Measurements from ENCODE around the gene CDH8. TPM values are rescaled to one million over a fixed set of nuclear protein-coding genes. Genes with fewer than 3 reads are reported as not detected.

CDH8 gene
- total RNA-seq, 1 donor from 2014 or later: not detected

DNA sequence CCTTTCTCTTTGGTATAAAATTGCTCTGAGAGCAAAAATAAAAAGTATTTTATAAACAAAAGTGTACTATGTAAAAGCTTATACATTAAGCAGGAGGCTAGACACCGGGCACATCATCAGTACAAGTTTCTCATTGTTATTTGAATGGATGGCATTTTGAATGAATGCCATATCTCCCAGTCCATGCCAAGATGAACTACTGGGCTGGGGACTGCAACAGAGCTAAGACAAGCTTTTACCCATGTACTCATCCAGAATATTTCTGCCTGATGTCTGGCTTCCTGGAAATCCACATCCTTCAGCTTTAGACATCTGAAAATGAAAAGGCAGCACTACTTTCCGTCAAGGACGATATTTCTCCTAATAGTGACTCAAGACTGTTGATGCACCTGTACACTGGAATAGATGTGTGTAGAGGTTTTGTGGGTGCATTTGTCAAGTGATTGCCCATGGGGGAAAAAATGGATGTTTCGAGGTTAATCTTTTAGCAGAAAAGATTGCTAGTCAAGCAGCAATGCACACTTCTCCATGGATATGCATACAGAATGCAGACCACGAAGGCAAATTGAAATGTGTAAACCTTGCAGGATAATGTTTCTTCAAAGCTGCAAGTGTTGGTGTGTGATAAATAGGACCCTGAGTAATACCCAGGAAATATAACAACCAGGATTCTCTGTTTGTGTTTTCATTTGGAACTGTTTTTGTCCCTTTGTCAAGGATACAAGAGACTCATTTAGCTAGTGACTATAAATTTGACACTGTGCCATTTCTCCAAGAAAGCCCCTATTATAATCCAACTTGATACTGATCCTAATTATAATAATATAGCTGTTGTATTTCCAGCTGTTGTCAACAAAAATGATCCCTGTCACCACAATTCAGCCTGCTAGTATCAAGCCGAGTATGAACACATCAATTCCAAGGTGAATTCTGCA lies 173.8 kb downstream of the CDH8 start:
- Mint-ChIP-seq H3K4me1 (ENCODE audit: low read depth) (no peaks in the 10 kb centered on the region), H3K4me3 (no peak overlapping the region), H3K27ac (no peak overlapping the region), H3K36me3 (ENCODE audit: low read depth) (no peaks in the 10 kb centered on the region), H3K9me3 (peaks cover 21% of the 10 kb centered on the region), H3K27me3 (ENCODE audit: insufficient read depth) (no peaks in the 10 kb centered on the region)
- intact Hi-C loops (cut with micrococcal nuclease): no loop called here
- no peak for DNase-seq (ENCODE audit: low spot score)

DNA sequence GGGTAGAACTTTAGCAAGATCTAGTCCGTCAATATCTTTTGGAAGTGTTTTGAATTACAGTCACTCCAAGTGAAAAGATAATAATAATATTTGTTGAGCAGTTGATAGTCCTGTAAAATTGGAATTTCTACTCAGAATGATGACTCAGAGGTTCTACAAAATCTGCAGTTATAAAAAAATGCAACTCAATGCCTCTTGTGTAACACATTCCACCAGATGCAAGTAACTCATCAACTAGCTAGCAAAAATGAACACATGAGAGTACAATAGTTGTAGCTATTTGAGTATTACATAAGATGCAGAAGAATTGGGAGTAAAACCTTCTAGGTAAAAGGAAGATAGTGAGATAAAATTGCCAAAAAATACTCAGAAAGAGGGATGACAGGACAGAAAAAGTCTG lies 177.2 kb downstream of the CDH8 start:
- intact Hi-C loops (cut with micrococcal nuclease): no loop called here
- peaks cover 21% of the 10 kb centered on the region for H3K9me3 Mint-ChIP-seq
- H3K4me1 Mint-ChIP-seq (ENCODE audit: low read depth): no peaks in the 10 kb centered on the region
- no peak overlapping the region for H3K4me3 Mint-ChIP-seq
- no peak overlapping the region for H3K27ac Mint-ChIP-seq
- no peak for DNase-seq (ENCODE audit: low spot score)
- no peaks in the 10 kb centered on the region for H3K27me3 Mint-ChIP-seq (ENCODE audit: insufficient read depth)
- no peaks in the 10 kb centered on the region for H3K36me3 Mint-ChIP-seq (ENCODE audit: low read depth)

DNA sequence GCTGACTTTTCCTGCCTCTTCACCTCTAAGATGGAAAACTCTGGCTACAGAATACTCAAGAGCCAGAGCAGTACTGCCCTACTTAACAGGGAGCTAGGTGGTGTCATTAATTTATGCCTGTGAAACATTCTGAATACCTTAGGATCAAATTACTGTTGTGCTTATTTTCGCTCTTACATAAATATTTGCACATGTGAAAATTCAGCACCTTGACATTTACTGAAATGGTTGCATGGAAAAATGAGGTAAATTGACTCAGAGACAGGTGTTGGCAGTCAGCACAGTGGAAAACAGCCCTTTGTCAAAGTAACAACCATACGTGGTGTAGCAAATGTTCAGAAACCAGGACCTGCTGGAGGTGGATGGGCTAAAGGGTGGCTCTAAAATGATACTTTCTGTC lies 193.6 kb downstream of the CDH8 start:
- Mint-ChIP-seq H3K27me3 (ENCODE audit: insufficient read depth) (no peaks in the 10 kb centered on the region), H3K9me3 (peaks cover 4% of the 10 kb centered on the region), H3K4me3 (no peak overlapping the region), H3K27ac (no peak overlapping the region), H3K36me3 (ENCODE audit: low read depth) (no peaks in the 10 kb centered on the region), H3K4me1 (ENCODE audit: low read depth) (no peaks in the 10 kb centered on the region)
- DNase-seq (ENCODE audit: low spot score): no peak
- intact Hi-C loops (cut with micrococcal nuclease): no loop called here

DNA sequence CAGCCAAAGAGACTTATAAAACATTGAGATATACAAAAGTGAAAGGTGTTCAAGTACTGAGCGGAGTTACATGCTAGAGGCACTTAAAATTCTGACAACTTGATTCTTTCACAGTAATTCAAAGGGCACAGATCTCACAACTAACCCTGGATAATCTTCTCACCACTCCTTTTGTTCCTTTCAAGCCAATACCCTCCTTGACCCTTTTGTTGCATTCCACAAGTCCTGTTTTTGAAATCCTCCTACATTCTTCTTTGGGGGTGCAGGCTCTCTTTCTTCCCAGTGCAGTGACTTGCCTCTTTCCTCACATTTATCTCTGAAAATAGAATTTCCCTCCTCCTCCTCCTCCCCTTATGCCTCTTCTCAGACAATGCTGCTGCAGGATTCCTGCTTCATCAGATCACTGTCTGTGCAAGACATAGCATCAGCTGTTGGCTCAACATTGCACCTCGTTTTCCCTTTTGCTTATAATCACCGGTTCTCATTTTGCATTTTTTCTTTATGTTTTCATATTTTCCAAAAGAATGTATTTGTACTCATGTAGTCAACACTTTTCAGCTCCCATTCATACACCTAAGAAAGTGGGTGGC lies 199.3 kb downstream of the CDH8 start:
- Mint-ChIP-seq H3K4me1 (ENCODE audit: low read depth) (no peaks in the 10 kb centered on the region), H3K36me3 (ENCODE audit: low read depth) (no peaks in the 10 kb centered on the region), H3K4me3 (no peak overlapping the region), H3K27ac (no peak overlapping the region), H3K27me3 (ENCODE audit: insufficient read depth) (no peaks in the 10 kb centered on the region), H3K9me3 (peaks cover 22% of the 10 kb centered on the region)
- intact Hi-C loops (cut with micrococcal nuclease): no loop called here
- DNase-seq (ENCODE audit: low spot score): no peak

DNA sequence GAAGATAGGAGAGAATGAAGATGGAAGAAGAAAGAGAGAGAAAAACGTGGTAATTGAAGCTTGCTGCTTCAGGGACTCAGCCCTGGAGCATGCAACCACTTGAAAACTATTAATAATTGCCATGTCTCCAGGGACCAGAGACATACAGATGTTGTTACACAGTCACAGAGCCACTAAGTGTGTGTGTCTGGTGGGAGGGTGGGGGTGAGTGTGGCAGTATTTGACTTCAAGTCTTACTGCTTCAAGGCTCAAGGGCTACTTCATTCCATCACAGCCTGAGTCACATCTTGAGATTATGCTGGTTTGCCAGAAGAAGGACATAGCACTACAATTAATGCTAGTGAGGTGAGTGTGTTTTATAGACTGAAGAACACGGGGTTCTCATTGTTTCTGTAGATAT lies 202.2 kb downstream of the CDH8 start:
- no peaks in the 10 kb centered on the region for H3K27me3 Mint-ChIP-seq (ENCODE audit: insufficient read depth)
- no peak overlapping the region for H3K27ac Mint-ChIP-seq
- intact Hi-C loops (cut with micrococcal nuclease): no loop called here
- H3K36me3 Mint-ChIP-seq (ENCODE audit: low read depth): no peaks in the 10 kb centered on the region
- no peaks in the 10 kb centered on the region for H3K4me1 Mint-ChIP-seq (ENCODE audit: low read depth)
- H3K4me3 Mint-ChIP-seq: no peak overlapping the region
- H3K9me3 Mint-ChIP-seq: peaks cover 25% of the 10 kb centered on the region
- no peak for DNase-seq (ENCODE audit: low spot score)

DNA sequence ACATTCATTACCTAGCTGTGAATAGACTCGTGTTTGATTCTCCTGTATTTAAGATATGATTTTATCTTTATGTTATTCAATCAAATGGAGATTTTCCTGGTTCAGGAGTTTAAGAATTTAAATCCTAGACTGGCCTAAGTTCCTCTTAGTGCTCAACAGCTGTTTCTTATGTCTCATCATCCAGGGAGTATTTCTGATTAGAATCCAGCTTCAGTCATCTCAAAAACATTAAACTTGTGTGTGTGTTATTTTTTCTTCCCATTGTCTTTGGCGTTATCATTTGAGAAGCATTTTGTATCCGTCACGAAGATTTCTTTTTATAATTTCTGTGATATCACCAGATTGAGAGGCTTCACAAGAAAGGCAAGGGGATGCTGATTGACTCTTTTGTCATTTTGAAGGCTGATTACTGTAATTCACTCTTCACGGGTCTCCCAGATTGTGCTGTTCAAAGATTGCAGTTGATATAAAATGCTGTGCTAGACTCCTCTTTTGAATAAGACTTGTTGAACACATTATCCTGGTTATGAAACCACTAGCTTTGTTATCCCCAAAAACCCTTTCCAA lies 204.8 kb downstream of the CDH8 start:
- no peaks in the 10 kb centered on the region for H3K4me1 Mint-ChIP-seq (ENCODE audit: low read depth)
- DNase-seq (ENCODE audit: low spot score): no peak
- H3K27me3 Mint-ChIP-seq (ENCODE audit: insufficient read depth): no peaks in the 10 kb centered on the region
- peaks cover 25% of the 10 kb centered on the region for H3K9me3 Mint-ChIP-seq
- H3K4me3 Mint-ChIP-seq: no peak overlapping the region
- H3K36me3 Mint-ChIP-seq (ENCODE audit: low read depth): no peaks in the 10 kb centered on the region
- intact Hi-C loops (cut with micrococcal nuclease): no loop called here
- no peak overlapping the region for H3K27ac Mint-ChIP-seq

DNA sequence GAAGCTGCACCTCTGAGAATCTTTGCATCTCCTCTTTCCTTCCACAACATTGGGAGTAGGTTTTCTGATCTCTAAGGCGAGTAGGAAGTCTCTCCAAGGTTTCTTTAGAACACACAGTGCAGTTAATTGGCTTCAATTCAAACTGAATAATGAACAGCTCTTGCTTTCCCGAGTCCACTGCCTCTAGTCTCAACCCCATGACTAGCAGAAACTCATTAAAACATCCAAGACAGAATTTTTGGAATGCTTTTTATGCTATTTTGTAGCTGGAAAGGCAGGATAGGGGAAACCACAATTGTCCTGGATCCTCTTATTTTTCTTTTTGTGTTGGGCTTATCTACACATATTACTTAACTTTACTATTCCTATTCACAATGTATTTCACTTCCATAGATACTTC lies 206.6 kb downstream of the CDH8 start:
- no peak overlapping the region for H3K27ac Mint-ChIP-seq

DNA sequence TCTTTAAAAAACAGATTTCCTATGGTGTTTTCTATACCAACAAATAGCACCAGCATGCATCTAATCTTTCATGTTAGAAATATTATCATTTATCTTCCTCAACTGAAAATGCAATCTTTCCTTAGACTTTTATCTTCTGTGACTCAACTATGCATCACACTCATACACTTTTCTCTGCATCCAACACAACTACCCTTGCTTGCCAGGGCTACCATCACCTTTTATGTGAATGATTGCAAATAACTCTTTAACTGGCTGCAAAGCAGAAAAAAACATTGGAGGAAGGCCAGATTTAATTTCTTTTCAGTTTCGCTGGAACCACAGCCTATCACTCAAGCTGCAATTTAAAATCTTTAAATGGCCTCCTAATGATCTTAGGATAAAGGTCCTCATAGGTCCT lies 212.9 kb downstream of the CDH8 start:
- intact Hi-C loops (cut with micrococcal nuclease): loop anchor here (5.0 kb wide), 1 partner anchor 1589 kb away; no protein-coding TSS in a partner anchor
- Mint-ChIP-seq H3K4me3 (no peak overlapping the region), H3K27me3 (ENCODE audit: insufficient read depth) (no peaks in the 10 kb centered on the region), H3K36me3 (ENCODE audit: low read depth) (no peaks in the 10 kb centered on the region), H3K4me1 (ENCODE audit: low read depth) (no peaks in the 10 kb centered on the region), H3K27ac (no peak overlapping the region), H3K9me3 (peaks cover 17% of the 10 kb centered on the region)
- no peak for DNase-seq (ENCODE audit: low spot score)

More for the DNA sequence above, 206.6 kb downstream of the CDH8 start:
- Mint-ChIP-seq H3K4me3 (no peak overlapping the region), H3K36me3 (ENCODE audit: low read depth) (no peaks in the 10 kb centered on the region), H3K27me3 (ENCODE audit: insufficient read depth) (no peaks in the 10 kb centered on the region), H3K4me1 (ENCODE audit: low read depth) (no peaks in the 10 kb centered on the region), H3K9me3 (peaks cover 15% of the 10 kb centered on the region)
- intact Hi-C loops (cut with micrococcal nuclease): no loop called here
- DNase-seq (ENCODE audit: low spot score): no peak

DNA sequence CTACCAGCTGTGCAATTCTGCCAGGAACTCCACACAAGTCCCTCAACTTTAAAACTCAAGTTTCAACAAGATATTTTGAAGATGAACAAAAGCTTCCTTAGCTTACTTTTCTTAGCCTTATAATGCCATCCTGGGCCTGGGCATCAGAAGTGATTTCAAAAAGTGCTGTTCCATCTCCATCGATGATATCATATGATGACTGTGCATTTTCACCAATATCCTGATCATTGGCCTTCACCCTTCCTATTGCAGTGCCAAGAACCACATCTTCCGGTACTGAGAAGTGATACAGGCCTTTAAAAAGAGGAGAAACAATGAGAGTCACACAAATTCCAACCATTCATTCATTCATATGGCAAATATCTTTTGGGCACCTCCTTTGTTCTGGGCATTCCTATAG lies 215.4 kb downstream of the CDH8 start:
- no peaks in the 10 kb centered on the region for H3K4me1 Mint-ChIP-seq (ENCODE audit: low read depth)
- DNase-seq (ENCODE audit: low spot score): no peak
- H3K27ac Mint-ChIP-seq: no peak overlapping the region
- intact Hi-C loops (cut with micrococcal nuclease): loop anchor here (5.0 kb wide), 1 partner anchor 1591 kb away; no protein-coding TSS in a partner anchor
- H3K36me3 Mint-ChIP-seq (ENCODE audit: low read depth): no peaks in the 10 kb centered on the region
- H3K4me3 Mint-ChIP-seq: no peak overlapping the region
- peaks cover 16% of the 10 kb centered on the region for H3K9me3 Mint-ChIP-seq
- no peaks in the 10 kb centered on the region for H3K27me3 Mint-ChIP-seq (ENCODE audit: insufficient read depth)

DNA sequence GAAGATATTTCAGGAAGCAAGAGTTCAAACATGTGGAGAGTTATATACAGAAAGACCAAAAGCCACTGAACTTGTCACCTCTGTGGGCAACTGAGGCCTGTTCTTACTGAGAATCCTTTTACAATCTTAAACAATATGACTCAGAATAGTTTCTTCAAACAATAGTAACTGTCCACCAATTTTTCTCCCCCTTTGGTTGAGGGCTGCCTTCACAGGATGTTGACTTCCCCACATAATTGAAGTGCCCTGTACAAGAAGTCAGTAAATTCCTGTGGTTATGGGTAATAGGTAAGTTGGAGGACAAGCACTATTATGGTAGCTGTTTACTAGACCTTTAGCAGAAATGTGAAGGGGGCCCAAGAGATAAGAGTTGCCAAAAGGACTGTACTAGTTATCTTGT lies 215.8 kb downstream of the CDH8 start:
- intact Hi-C loops (cut with micrococcal nuclease): loop anchor here (5.0 kb wide), 1 partner anchor 1592 kb away; no protein-coding TSS in a partner anchor
- H3K4me3 Mint-ChIP-seq: no peak overlapping the region
- H3K27me3 Mint-ChIP-seq (ENCODE audit: insufficient read depth): no peaks in the 10 kb centered on the region
- H3K9me3 Mint-ChIP-seq: peaks cover 16% of the 10 kb centered on the region
- DNase-seq (ENCODE audit: low spot score): no peak
- no peak overlapping the region for H3K27ac Mint-ChIP-seq
- no peaks in the 10 kb centered on the region for H3K36me3 Mint-ChIP-seq (ENCODE audit: low read depth)
- H3K4me1 Mint-ChIP-seq (ENCODE audit: low read depth): no peaks in the 10 kb centered on the region

DNA sequence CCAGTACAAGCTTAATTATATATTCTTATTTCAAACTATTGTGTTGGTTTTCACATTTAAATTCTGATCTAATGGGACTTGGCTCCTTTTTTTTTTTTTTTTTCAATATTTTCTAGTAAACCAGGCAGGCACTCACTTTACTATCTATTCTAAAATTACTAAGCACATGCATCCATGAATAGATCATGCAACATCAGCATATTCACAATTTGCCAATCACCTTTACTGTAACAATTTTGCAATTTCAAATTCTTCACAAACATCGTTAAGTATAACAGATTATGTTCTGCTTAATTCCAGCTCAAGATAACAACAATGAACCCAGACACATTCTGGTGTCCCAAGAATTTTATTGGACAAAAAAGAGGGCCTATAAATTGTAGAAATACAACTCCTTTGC lies 217.4 kb downstream of the CDH8 start:
- peaks cover 16% of the 10 kb centered on the region for H3K9me3 Mint-ChIP-seq
- H3K4me1 Mint-ChIP-seq (ENCODE audit: low read depth): no peaks in the 10 kb centered on the region
- H3K27me3 Mint-ChIP-seq (ENCODE audit: insufficient read depth): no peaks in the 10 kb centered on the region
- no peaks in the 10 kb centered on the region for H3K36me3 Mint-ChIP-seq (ENCODE audit: low read depth)
- DNase-seq (ENCODE audit: low spot score): no peak
- H3K4me3 Mint-ChIP-seq: no peak overlapping the region
- H3K27ac Mint-ChIP-seq: no peak overlapping the region
- intact Hi-C loops (cut with micrococcal nuclease): no loop called here

DNA sequence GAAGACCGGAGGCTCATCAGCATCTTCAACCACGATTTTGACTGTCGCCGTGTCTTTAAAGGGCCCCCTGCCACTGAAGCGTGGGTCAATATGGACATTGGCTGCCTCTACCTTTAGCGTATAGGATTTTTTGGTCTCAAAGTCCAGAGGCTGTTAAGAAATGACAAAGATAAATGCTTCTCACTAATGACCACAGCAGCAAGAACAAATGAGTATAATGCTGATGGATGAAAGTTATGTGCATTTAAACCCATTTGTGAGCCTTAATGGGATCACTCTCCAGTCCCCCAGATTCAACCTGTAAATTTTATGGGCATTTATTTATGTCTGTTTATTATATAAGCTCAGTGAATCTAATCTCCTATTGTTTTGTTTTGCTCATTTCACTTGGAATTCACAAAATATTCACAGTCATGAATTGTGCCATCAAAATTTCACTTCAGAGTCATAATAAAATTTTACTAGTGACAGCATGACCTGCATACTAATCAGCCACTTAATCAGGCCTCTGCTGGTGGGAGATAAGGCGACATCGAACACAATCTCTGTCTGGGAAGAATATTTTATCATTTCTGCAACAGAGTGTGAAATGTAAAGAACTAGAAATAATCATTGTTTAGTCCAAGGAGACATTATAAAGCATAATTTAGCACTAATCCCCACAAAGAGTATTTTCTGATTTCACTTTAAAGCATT lies 218.5 kb downstream of the CDH8 start:
- Mint-ChIP-seq H3K27ac (no peak overlapping the region), H3K4me1 (ENCODE audit: low read depth) (no peaks in the 10 kb centered on the region), H3K4me3 (no peak overlapping the region), H3K36me3 (ENCODE audit: low read depth) (no peaks in the 10 kb centered on the region), H3K27me3 (ENCODE audit: insufficient read depth) (no peaks in the 10 kb centered on the region), H3K9me3 (peaks cover 7% of the 10 kb centered on the region)
- intact Hi-C loops (cut with micrococcal nuclease): no loop called here
- no peak for DNase-seq (ENCODE audit: low spot score)

Data from activated T-helper 1 cell treated with anti-CD3 and anti-CD28 coated beads, Interleukin-12 subunit alpha, Interleukin-12 subunit beta, Interleukin-2, Interleukin-4 antibody, amounts not matched to agents 30 ng/mL and 10 ng/mL and 1 ng/mL, durations not matched to agents 14 hours and 24 hours and 36 hours (primary cell).